Fibroblast of lung (primary cell): ENCODE results near the gene CNNM3. TPM values are rescaled to one million over a fixed set of nuclear protein-coding genes. Genes with fewer than 3 reads are reported as not detected.

Experiments
- DNase-seq, 2 donors: peaks; one replicate each; pipeline versions ENCODE4 v3.0.0 to v3.0.0-alpha.2; 2010; ENCODE audit warnings: low read depth in 2 of 2
- H2AFZ ChIP-seq: 2 replicates; pipeline ENCODE4 v1.5.1; 2012; ENCODE audit warnings: low read length, control low read depth, inconsistent platforms
- H3K27ac ChIP-seq: 2 replicates; pipeline ENCODE4 v1.5.1; 2011; ENCODE audit warnings: low read length, control low read depth; ENCODE audit not compliant: insufficient read depth
- H3K27me3 ChIP-seq: 2 replicates; pipeline ENCODE4 v1.5.1; 2011; ENCODE audit warnings: mild to moderate bottlenecking, low read length; ENCODE audit not compliant: control insufficient read depth, insufficient read depth
- H3K36me3 ChIP-seq: 2 replicates; pipeline ENCODE4 v1.5.1; 2011; ENCODE audit warnings: low read length; ENCODE audit not compliant: control insufficient read depth, insufficient read depth
- H3K4me1 ChIP-seq: 2 replicates; pipeline ENCODE4 v1.5.1; 2011; ENCODE audit warnings: low read length; ENCODE audit not compliant: control insufficient read depth, insufficient read depth; ENCODE audit errors: extremely low read depth
- H3K4me2 ChIP-seq: 2 replicates; pipeline ENCODE4 v1.5.1; 2011; ENCODE audit warnings: low read length, control low read depth; ENCODE audit not compliant: insufficient read depth; ENCODE audit errors: extremely low read depth
- H3K4me3 ChIP-seq, 4 experiments: fragments of 200-600 bp in 1 of 4; sonication (generic) in 1 of 4; replicated peaks in 1 of 4; 2 replicates each; pipeline ENCODE4 v1.5.1; 2011 to 2016; ENCODE audit warnings: low read length in 4 of 4, low read depth in 3 of 4, mild to moderate bottlenecking in 3 of 4, control low read depth in 2 of 4, inconsistent platforms in 1 of 4, mixed read lengths in 1 of 4; ENCODE audit not compliant: insufficient read depth in 1 of 4; ENCODE audit errors: control extremely low read depth in 1 of 4
- H3K79me2 ChIP-seq: 2 replicates; pipeline ENCODE4 v1.5.1; 2012; ENCODE audit warnings: mild to moderate bottlenecking, low read length, inconsistent platforms; ENCODE audit not compliant: control insufficient read depth, insufficient read depth
- H3K9ac ChIP-seq: 2 replicates; pipeline ENCODE4 v1.5.1; 2011; ENCODE audit warnings: mild to moderate bottlenecking, low read length, control low read depth; ENCODE audit not compliant: insufficient read depth
- H3K9me3 ChIP-seq: 2 replicates; pipeline ENCODE4 v1.5.1; 2012; ENCODE audit warnings: low read depth, low read length; ENCODE audit not compliant: control insufficient read depth, insufficient read depth
- H4K20me1 ChIP-seq: 2 replicates; pipeline ENCODE4 v1.5.1; 2011; ENCODE audit warnings: low read length; ENCODE audit not compliant: control insufficient read depth, insufficient read depth; ENCODE audit errors: extremely low read depth
- CTCF ChIP-seq, 2 donors: IDR thresholded peaks in 1 of 2; conservative IDR thresholded peaks in 1 of 2; 1 replicate in 1 of 2; 2 replicates in 1 of 2; pipeline ENCODE4 v1.5.1; 2011 to 2012; ENCODE audit warnings: low read length in 2 of 2, control low read depth in 1 of 2, inconsistent platforms in 1 of 2, low read depth in 1 of 2, mild to moderate bottlenecking in 1 of 2
- EZH2 ChIP-seq: IDR thresholded peaks from 2 replicates; pipeline ENCODE4 v1.5.1; 2012; ENCODE audit warnings: low read length, control low read depth, mild to moderate bottlenecking; ENCODE audit errors: missing control alignments
- polyA plus RNA-seq, 2 donors: library from polyadenylated mRNA; depleted of rRNA in 1 of 2; stranded (reverse) in 1 of 2; unstranded in 1 of 2; fragments of >200 nt; gene quantifications; 2 replicates each; pipeline ENCODE4 v1.2.1, GENCODE V29; 2011 to 2012; ENCODE audit warnings: missing spikeins in 1 of 2
- total RNA-seq: library from RNA; depleted of rRNA; stranded (reverse); fragments of >200 nt; gene quantifications from 2 replicates; pipeline ENCODE4 v1.2.1, GENCODE V29; 2014

Gene CNNM3
- total and polyA plus RNA-seq, 2 donors (not counting 1 experiment from before 2014, with no cell fraction given) = 4.3 to 9.9 TPM

DNA sequence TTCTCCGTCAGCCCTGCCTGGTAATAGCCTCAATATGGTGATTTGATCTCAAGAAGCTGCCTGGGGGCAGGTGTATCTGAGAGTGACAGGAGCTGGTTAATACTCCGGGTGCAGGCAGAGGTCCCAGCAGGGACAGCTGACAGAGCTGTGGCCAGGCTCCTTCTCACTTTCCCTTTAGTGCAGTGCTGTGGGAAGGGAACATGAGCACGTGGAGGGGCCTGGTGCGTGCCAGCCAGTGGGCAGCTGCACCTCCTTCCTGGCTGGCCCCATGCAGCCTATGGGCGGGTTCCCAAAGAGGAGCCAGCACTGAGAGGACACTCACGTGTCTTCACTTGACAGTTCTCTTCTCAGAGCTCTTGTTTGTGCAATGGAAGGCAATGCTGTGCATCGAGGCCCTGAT is 46.3 kb upstream of the CNNM3 start:
- Histone ChIP-seq H3K79me2 (no peaks in the 10 kb centered on the region), H4K20me1 (no peaks in the 10 kb centered on the region), H3K4me3 (no peak overlapping the region), H3K9ac (no peak overlapping the region), H3K4me2 (no peak overlapping the region), H2AFZ (no peak overlapping the region), H3K36me3 (no peaks in the 10 kb centered on the region), H3K9me3 (no peaks in the 10 kb centered on the region), H3K27me3 (no peaks in the 10 kb centered on the region), H3K27ac (no peak overlapping the region), H3K4me1 (no peaks in the 10 kb centered on the region)
- no peak for DNase-seq
- no peak for TF ChIP-seq EZH2
- TF ChIP-seq CTCF (conservative IDR thresholded peaks at IDR 0.05 in 1 of 2, IDR thresholded peaks at IDR 0.05 in 1 of 2; ENCODE audit: low read depth in 1 of 2, low read length in 2 of 2) = no peak

- no peak for DNase-seq
- H3K9ac ChIP-seq = no peak overlapping the region
- H3K27ac ChIP-seq = no peak overlapping the region
- H3K27me3 ChIP-seq = no peaks in the 10 kb centered on the region
- no peaks in the 10 kb centered on the region for H3K36me3 ChIP-seq
- no peaks in the 10 kb centered on the region for H3K4me1 ChIP-seq
- H3K4me2 ChIP-seq = no peak overlapping the region
- no peak for TF ChIP-seq EZH2
- TF ChIP-seq CTCF (conservative IDR thresholded peaks at IDR 0.05 in 1 of 2, IDR thresholded peaks at IDR 0.05 in 1 of 2; ENCODE audit: low read depth in 1 of 2, low read length in 2 of 2) = no peak
- no peaks in the 10 kb centered on the region for H4K20me1 ChIP-seq
- no peak overlapping the region for H2AFZ ChIP-seq
- no peak overlapping the region for H3K4me3 ChIP-seq
- H3K79me2 ChIP-seq = no peaks in the 10 kb centered on the region
- no peaks in the 10 kb centered on the region for H3K9me3 ChIP-seq
Observed at GRCh38 chr2:96770442-96771202, 45.4 kb upstream of the CNNM3 start.

- Histone ChIP-seq H3K9me3 (no peaks in the 10 kb centered on the region), H3K36me3 (no peaks in the 10 kb centered on the region), H3K79me2 (no peaks in the 10 kb centered on the region), H4K20me1 (no peaks in the 10 kb centered on the region), H3K27ac (no peak overlapping the region), H3K4me3 (no peak overlapping the region), H3K4me1 (no peaks in the 10 kb centered on the region), H3K4me2 (no peak overlapping the region), H3K9ac (no peak overlapping the region), H3K27me3 (no peaks in the 10 kb centered on the region), H2AFZ (no peak overlapping the region)
- DNase-seq = no peak
- no peak for TF ChIP-seq EZH2
- no peak for TF ChIP-seq CTCF (conservative IDR thresholded peaks at IDR 0.05 in 1 of 2, IDR thresholded peaks at IDR 0.05 in 1 of 2; ENCODE audit: low read depth in 1 of 2, low read length in 2 of 2)
Observed at GRCh38 chr2:96771796-96772618, 44.1 kb upstream of the CNNM3 start.
